ENCODE measurements around the gene AHCYL2.
"Not testable (repeated sequence)": the region's sequence is repeated elsewhere in the genome, so short reads cannot be mapped to it uniquely, and the experiment has no call there.

Gene AHCYL2

DNA sequence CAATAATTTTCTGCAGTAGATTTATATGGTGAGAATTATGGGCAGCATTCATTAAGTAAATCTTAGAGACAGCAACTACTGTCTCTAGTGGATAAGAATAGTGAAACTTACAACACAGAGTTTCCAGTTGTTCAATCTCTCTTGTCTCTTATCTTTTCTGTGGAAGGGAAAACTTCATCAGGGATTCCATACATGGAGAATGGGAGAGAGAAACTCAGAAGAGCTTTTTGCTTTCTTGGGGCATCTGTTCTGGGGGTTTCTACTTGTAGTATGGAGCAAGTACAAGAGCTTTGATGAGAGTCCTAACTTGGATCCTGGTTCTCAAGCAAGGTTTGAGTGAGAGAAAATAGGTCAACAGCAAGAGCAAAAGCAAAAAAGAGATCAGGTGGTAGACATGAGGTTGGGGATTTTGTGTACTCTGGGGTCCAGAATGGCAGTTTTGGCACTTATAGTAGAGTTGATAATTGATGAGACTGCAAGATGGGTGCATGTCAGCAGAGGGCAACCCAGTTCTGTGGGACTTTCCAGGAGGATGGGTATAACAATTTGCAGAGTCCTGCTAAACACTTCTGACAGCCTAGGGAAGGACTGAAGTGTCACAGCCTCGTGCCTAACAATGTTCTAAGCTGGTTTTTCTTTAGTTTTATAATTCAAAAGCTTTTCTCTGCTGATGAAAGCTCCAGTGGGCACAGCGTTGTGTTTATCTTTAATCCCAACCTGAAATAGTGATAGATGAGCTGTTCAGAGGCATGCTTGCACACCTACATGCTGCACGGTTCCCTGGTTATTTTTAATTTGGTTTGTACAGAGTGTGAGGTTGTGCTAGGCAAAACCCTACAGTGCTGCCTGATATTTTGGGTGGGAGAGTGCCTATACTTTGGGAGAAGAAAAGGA lies 177.4 kb downstream of the AHCYL2 start:
- H3K4me3 ChIP-seq (ENCODE audit: low read depth, low read length) = no peak overlapping the region
- in situ Hi-C loops (cut with HindIII; ENCODE audit: low pct_ligation_motif_present, low sequenced_read_pairs) = no loop called here
- DNase-seq = no peak
- TF ChIP-seq, protein P1, sequence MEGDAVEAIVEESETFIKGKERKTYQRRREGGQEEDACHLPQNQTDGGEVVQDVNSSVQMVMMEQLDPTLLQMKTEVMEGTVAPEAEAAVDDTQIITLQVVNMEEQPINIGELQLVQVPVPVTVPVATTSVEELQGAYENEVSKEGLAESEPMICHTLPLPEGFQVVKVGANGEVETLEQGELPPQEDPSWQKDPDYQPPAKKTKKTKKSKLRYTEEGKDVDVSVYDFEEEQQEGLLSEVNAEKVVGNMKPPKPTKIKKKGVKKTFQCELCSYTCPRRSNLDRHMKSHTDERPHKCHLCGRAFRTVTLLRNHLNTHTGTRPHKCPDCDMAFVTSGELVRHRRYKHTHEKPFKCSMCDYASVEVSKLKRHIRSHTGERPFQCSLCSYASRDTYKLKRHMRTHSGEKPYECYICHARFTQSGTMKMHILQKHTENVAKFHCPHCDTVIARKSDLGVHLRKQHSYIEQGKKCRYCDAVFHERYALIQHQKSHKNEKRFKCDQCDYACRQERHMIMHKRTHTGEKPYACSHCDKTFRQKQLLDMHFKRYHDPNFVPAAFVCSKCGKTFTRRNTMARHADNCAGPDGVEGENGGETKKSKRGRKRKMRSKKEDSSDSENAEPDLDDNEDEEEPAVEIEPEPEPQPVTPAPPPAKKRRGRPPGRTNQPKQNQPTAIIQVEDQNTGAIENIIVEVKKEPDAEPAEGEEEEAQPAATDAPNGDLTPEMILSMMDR (IDR thresholded peaks at IDR 0.05; ENCODE audit: low read depth, low read length, missing control alignments) = peak; percentile 30
- H3K36me3 ChIP-seq (replicated peaks) = no peaks in the 10 kb centered on the region
- no peaks in the 10 kb centered on the region for H3K27me3 ChIP-seq (replicated peaks)
- no peak overlapping the region for H3K27ac ChIP-seq

DNA sequence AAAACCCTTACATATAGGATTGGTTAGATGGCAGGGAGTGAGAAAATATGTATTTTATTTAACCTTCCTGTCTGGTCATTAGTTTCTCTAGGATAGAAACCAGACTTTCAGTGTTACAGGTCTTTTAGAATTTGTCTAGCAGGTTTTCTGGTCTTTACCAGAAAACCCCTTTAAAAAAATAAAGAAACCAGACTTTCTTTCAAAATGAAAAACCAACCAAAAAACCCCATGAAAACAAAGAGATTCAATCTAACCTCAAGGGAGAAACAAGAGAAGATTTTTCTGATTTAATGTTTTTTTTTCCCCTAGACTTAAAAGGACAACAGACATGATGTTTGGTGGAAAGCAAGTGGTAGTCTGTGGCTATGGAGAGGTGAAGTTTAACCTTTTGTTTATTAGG lies 180.7 kb downstream of the AHCYL2 start:
- Histone ChIP-seq H3K27ac (no peak overlapping the region), H3K27me3 (replicated peaks) (no peaks in the 10 kb centered on the region), H3K36me3 (replicated peaks) (no peaks in the 10 kb centered on the region), H3K4me3 (ENCODE audit: low read depth, low read length) (no peak overlapping the region)
- in situ Hi-C loops (cut with HindIII; ENCODE audit: low pct_ligation_motif_present, low sequenced_read_pairs) = no loop called here
- no peak for DNase-seq
- TF ChIP-seq, protein P1 (IDR thresholded peaks at IDR 0.05; ENCODE audit: low read depth, low read length, missing control alignments) = no peak

DNA sequence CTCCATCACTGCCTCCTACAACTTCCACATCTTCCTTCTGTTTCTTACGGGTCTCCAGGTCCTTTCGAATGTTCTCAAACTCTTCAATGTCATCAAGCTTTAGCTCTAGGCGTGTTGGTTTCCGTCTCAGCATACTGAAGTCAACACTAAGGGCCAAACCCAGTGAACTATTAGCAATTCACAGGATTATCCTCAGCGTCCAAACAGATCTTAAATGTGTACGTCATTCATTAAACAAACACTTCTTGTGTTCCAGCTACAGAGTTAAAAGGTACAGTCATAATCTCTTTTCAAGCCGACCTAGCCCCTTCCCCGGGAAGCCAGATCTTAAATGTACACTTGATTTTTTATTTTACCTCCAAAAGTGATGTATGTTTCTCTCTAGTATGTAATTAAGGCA lies 185.4 kb downstream of the AHCYL2 start:
- H3K36me3 ChIP-seq (replicated peaks); H3K4me3 ChIP-seq (ENCODE audit: low read depth, low read length); in situ Hi-C loops (cut with HindIII; ENCODE audit: low pct_ligation_motif_present, low sequenced_read_pairs); H3K27me3 ChIP-seq (replicated peaks); H3K27ac ChIP-seq; DNase-seq: not testable (repeated sequence)

DNA sequence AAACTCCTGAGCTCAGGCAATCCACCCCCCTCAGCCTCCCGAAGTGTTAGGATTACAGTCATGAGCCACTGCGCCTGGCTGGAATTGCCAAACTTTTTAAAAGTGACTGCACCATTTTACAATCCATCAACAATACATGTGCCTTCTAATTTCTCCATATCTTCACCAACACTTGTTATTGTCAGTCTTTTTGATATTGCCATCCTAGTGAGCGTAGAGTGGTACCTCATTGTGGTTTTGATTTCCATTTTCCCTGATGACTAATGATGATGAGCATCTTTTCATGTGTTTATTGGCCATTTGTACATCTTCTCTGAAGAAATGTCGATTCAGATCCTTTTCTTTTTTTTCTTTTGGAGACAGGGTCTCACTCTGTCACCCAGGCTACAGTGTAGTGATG lies 187.7 kb downstream of the AHCYL2 start:
- DNase-seq = no peak
- in situ Hi-C loops (cut with HindIII; ENCODE audit: low pct_ligation_motif_present, low sequenced_read_pairs) = no loop called here
- Histone ChIP-seq H3K36me3 (replicated peaks) (no peaks in the 10 kb centered on the region), H3K27ac (no peak overlapping the region), H3K4me3 (ENCODE audit: low read depth, low read length) (no peak overlapping the region), H3K27me3 (replicated peaks) (no peaks in the 10 kb centered on the region)
- TF ChIP-seq, protein P1 (IDR thresholded peaks at IDR 0.05; ENCODE audit: low read depth, low read length, missing control alignments) = no peak

DNA sequence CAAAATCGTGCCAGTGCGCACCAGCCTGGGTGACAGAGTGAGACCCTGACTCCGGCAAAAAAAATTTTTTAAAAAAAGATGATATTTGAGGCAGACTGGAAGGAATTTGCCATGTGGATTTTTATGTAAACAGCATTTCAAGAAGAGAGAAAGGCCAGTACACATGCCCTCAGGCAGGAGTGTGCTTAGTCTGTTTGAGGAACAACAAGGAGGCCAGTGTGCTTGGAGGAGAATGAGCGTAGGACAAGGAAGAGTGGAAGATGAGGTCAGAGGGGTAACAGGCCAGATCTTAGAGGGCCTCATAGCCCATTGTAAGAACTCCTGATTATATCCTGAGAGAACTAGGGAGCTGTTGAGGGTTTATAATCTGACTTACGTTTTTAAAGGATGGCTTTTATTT lies 192.2 kb downstream of the AHCYL2 start:
- Histone ChIP-seq H3K27me3 (replicated peaks) (no peaks in the 10 kb centered on the region), H3K4me3 (ENCODE audit: low read depth, low read length) (no peak overlapping the region), H3K36me3 (replicated peaks) (no peaks in the 10 kb centered on the region), H3K27ac (no peak overlapping the region)
- in situ Hi-C loops (cut with HindIII; ENCODE audit: low pct_ligation_motif_present, low sequenced_read_pairs) = no loop called here
- no peak for DNase-seq
- TF ChIP-seq, protein P1 (IDR thresholded peaks at IDR 0.05; ENCODE audit: low read depth, low read length, missing control alignments) = no peak

DNA sequence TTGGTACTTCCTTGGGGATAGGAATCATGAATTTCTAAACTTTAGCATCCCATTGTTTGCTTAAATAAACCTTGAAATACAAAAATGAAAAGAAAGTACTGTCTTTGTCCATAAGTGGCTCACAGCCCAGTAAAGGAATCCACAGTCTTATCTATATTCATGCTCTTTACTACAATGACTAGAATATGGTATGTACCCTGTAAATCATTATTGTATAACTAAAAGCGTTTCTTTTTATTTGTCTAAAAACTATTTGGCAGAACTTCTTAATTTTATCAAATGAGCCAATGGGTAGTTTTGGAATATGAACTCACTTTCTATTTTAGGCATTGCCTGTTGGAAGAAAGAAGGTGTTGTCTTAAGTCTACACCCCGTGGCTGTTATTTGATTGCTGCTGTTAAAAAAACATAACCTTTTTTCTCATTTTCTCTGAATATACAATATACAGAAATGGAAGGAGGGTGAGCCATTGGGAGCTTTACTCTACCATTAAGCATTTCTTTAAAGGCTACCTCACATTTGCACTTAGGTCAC lies 197.0 kb downstream of the AHCYL2 start:
- Histone ChIP-seq H3K27me3 (replicated peaks) (no peaks in the 10 kb centered on the region), H3K27ac (no peak overlapping the region), H3K4me3 (ENCODE audit: low read depth, low read length) (no peak overlapping the region), H3K36me3 (replicated peaks) (no peaks in the 10 kb centered on the region)
- in situ Hi-C loops (cut with HindIII; ENCODE audit: low pct_ligation_motif_present, low sequenced_read_pairs) = no loop called here
- TF ChIP-seq, protein P1 (IDR thresholded peaks at IDR 0.05; ENCODE audit: low read depth, low read length, missing control alignments) = no peak
- no peak for DNase-seq

Data from brain microvascular endothelial cell (primary cell).